A549 (cell line): ENCODE data around the gene ITGB2.

Source experiments
- CEBPB ChIP-seq, 2 experiments: fragments of >200 bp in 1 of 2; sonication (Bioruptor Twin) in 1 of 2; formaldehyde crosslinking in 1 of 2; IDR thresholded peaks; 2 replicates each; pipeline ENCODE4 v1.6.1; 2012 to 2016
- RFX5 ChIP-seq: fragments of 450-650 bp; IDR thresholded peaks from 2 replicates; pipeline ENCODE4 v1.7.1; 2014; ENCODE audit warnings: antibody characterized with exemption, mild to moderate bottlenecking, moderate library complexity

- no peak for TF ChIP-seq CEBPB (IDR thresholded peaks at IDR 0.05)
- no peak for TF ChIP-seq RFX5
Measured at GRCh38 chr21:44903050-44903685, 17.5 kb downstream of the ITGB2 start.
